OCI-LY1 (cell line): ENCODE results near the gene GOLGA2.

Experiments used
- EZH2 ChIP-seq: fragments of 200-600 bp; sonication (generic), shearing (Covaris generic); IDR thresholded peaks from 2 replicates; pipeline ENCODE4 v1.8.0; 2017; ENCODE audit warnings: borderline replicate concordance, mixed run types, mild to moderate bottlenecking, antibody characterized with exemption, low read length, moderate library complexity, mixed read lengths
- TF ChIP-seq, protein P1 (sequence below): fragments of 200-600 bp; sonication (generic), shearing (Covaris generic); IDR thresholded peaks from 2 replicates; pipeline ENCODE4 v1.5.1; 2017; ENCODE audit warnings: mild to moderate bottlenecking, antibody characterized with exemption, low read length, moderate library complexity, mixed read lengths

DNA sequence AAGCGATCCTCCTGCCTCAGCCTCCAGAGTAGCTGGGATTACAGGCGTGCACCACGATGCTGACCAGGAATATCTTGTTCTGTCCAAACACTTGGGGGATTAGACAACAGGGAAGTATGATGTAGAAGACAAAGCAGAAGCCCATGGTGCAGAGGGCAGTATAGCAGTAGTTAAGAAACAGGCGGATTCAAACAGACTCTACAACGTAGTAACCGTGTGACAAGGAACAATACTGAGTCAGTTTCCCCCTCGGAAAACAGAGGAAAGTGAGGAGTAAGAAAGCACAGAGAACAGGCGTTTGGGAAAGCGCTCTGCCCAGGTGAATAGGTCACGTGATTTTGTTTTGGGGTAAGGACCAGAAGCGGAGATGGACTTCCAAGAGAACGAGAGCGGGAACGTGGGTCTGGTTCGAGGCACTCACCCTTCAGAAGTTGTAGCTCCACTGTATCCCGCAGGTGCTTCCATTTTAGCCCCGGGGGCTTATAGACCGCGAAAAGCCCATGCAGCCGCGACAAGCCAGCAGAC, 46.1 kb upstream of the GOLGA2 start:
- TF ChIP-seq, protein P1, sequence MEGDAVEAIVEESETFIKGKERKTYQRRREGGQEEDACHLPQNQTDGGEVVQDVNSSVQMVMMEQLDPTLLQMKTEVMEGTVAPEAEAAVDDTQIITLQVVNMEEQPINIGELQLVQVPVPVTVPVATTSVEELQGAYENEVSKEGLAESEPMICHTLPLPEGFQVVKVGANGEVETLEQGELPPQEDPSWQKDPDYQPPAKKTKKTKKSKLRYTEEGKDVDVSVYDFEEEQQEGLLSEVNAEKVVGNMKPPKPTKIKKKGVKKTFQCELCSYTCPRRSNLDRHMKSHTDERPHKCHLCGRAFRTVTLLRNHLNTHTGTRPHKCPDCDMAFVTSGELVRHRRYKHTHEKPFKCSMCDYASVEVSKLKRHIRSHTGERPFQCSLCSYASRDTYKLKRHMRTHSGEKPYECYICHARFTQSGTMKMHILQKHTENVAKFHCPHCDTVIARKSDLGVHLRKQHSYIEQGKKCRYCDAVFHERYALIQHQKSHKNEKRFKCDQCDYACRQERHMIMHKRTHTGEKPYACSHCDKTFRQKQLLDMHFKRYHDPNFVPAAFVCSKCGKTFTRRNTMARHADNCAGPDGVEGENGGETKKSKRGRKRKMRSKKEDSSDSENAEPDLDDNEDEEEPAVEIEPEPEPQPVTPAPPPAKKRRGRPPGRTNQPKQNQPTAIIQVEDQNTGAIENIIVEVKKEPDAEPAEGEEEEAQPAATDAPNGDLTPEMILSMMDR, result no peak
- no peak for TF ChIP-seq EZH2
